ENCODE data around the gene KIFC3.

KIFC3 gene

GRCh38 chr16:57759541-57760356, 42.5 kb downstream of the KIFC3 start:
- Histone ChIP-seq H3K4ac (ENCODE audit: low read depth, low read length) (no peak overlapping the region), H4K5ac (ENCODE audit: low read length) (no peak overlapping the region), H3K79me2 (ENCODE audit: control insufficient read depth, insufficient read depth, low read length) (no peaks in the 10 kb centered on the region), H3K27ac (ENCODE audit: low read depth, low read length) (no peak overlapping the region), H3K23ac (ENCODE audit: low read length) (no peak overlapping the region), H4K8ac (ENCODE audit: low read depth, low read length) (no peak overlapping the region), H2AK5ac (ENCODE audit: low read length) (no peak overlapping the region), H3K4me1 (ENCODE audit: control insufficient read depth, low read depth, low read length) (peaks cover 2% of the 10 kb centered on the region), H3K79me1 (ENCODE audit: low read length) (no peaks in the 10 kb centered on the region), H3K4me2 (ENCODE audit: low read length) (no peak overlapping the region), H2BK120ac (ENCODE audit: low read depth, low read length) (no peak overlapping the region), H2BK5ac (ENCODE audit: low read length) (no peak overlapping the region), H2BK15ac (replicated peaks; ENCODE audit: low read depth) (no peak overlapping the region), H3K56ac (ENCODE audit: low read length) (peak overlapping the region; percentile 42), H3K18ac (ENCODE audit: low read length) (no peak overlapping the region), H3K4me3 (ENCODE audit: low read length) (no peak overlapping the region), H3K27me3 (ENCODE audit: insufficient read depth, low read length, poor library complexity) (no peaks in the 10 kb centered on the region), H3K9ac (ENCODE audit: low read length) (no peak overlapping the region), H3K36me3 (ENCODE audit: control insufficient read depth, insufficient read depth, low read length) (peaks cover 7% of the 10 kb centered on the region)
- WGBS (ENCODE audit: extremely low coverage, insufficient coverage, low lambda C conversion rate), result no CpG with 5 or more reads among the region's 21 CpGs
- peak; percentile 75 for DNase-seq

GRCh38 chr16:57759131-57759530, 43.2 kb downstream of the KIFC3 start:
- H2BK120ac ChIP-seq (ENCODE audit: low read depth, low read length), result no peak overlapping the region
- no peak overlapping the region for H4K5ac ChIP-seq (ENCODE audit: low read length)
- H3K4me1 ChIP-seq (ENCODE audit: control insufficient read depth, low read depth, low read length), result peaks cover 2% of the 10 kb centered on the region
- peak; percentile 7 for DNase-seq
- H3K56ac ChIP-seq (ENCODE audit: low read length), result no peak overlapping the region
- H3K36me3 ChIP-seq (ENCODE audit: control insufficient read depth, insufficient read depth, low read length), result peaks cover 7% of the 10 kb centered on the region
- H2AK5ac ChIP-seq (ENCODE audit: low read length), result no peak overlapping the region
- H2BK5ac ChIP-seq (ENCODE audit: low read length), result no peak overlapping the region
- H3K4me3 ChIP-seq (ENCODE audit: low read length), result no peak overlapping the region
- WGBS (ENCODE audit: extremely low coverage, insufficient coverage, low lambda C conversion rate), result no CpG with 5 or more reads among the region's 7 CpGs
- H3K27me3 ChIP-seq (ENCODE audit: insufficient read depth, low read length, poor library complexity), result no peaks in the 10 kb centered on the region
- no peak overlapping the region for H3K23ac ChIP-seq (ENCODE audit: low read length)
- H3K27ac ChIP-seq (ENCODE audit: low read depth, low read length), result no peak overlapping the region
- no peak overlapping the region for H3K4ac ChIP-seq (ENCODE audit: low read depth, low read length)
- no peak overlapping the region for H3K18ac ChIP-seq (ENCODE audit: low read length)
- no peak overlapping the region for H4K8ac ChIP-seq (ENCODE audit: low read depth, low read length)
- H3K79me2 ChIP-seq (ENCODE audit: control insufficient read depth, insufficient read depth, low read length), result no peaks in the 10 kb centered on the region
- no peaks in the 10 kb centered on the region for H3K79me1 ChIP-seq (ENCODE audit: low read length)
- H2BK15ac ChIP-seq (replicated peaks; ENCODE audit: low read depth), result no peak overlapping the region
- no peak overlapping the region for H3K4me2 ChIP-seq (ENCODE audit: low read length)
- H3K9ac ChIP-seq (ENCODE audit: low read length), result no peak overlapping the region

- H3K9ac ChIP-seq (ENCODE audit: low read length), result no peak overlapping the region
- no peak overlapping the region for H3K4me2 ChIP-seq (ENCODE audit: low read length)
- H3K36me3 ChIP-seq (ENCODE audit: control insufficient read depth, insufficient read depth, low read length), result peaks cover 7% of the 10 kb centered on the region
- H3K18ac ChIP-seq (ENCODE audit: low read length), result no peak overlapping the region
- no peak overlapping the region for H4K8ac ChIP-seq (ENCODE audit: low read depth, low read length)
- no peak overlapping the region for H2BK5ac ChIP-seq (ENCODE audit: low read length)
- H2BK120ac ChIP-seq (ENCODE audit: low read depth, low read length), result no peak overlapping the region
- H3K4me3 ChIP-seq (ENCODE audit: low read length), result no peak overlapping the region
- no peak overlapping the region for H3K4ac ChIP-seq (ENCODE audit: low read depth, low read length)
- H4K5ac ChIP-seq (ENCODE audit: low read length), result no peak overlapping the region
- H3K4me1 ChIP-seq (ENCODE audit: control insufficient read depth, low read depth, low read length), result peaks cover 2% of the 10 kb centered on the region
- no peak overlapping the region for H2AK5ac ChIP-seq (ENCODE audit: low read length)
- H3K27ac ChIP-seq (ENCODE audit: low read depth, low read length), result no peak overlapping the region
- no peak overlapping the region for H3K56ac ChIP-seq (ENCODE audit: low read length)
- no peak overlapping the region for H3K23ac ChIP-seq (ENCODE audit: low read length)
- DNase-seq, result no peak
- H2BK15ac ChIP-seq (replicated peaks; ENCODE audit: low read depth), result no peak overlapping the region
- no CpG with 5 or more reads among the region's 33 CpGs for WGBS (ENCODE audit: extremely low coverage, insufficient coverage, low lambda C conversion rate)
- H3K79me2 ChIP-seq (ENCODE audit: control insufficient read depth, insufficient read depth, low read length), result no peaks in the 10 kb centered on the region
- no peaks in the 10 kb centered on the region for H3K79me1 ChIP-seq (ENCODE audit: low read length)
- H3K27me3 ChIP-seq (ENCODE audit: insufficient read depth, low read length, poor library complexity), result no peaks in the 10 kb centered on the region
Observed at GRCh38 chr16:57758331-57759117, 43.8 kb downstream of the KIFC3 start.

DNA sequence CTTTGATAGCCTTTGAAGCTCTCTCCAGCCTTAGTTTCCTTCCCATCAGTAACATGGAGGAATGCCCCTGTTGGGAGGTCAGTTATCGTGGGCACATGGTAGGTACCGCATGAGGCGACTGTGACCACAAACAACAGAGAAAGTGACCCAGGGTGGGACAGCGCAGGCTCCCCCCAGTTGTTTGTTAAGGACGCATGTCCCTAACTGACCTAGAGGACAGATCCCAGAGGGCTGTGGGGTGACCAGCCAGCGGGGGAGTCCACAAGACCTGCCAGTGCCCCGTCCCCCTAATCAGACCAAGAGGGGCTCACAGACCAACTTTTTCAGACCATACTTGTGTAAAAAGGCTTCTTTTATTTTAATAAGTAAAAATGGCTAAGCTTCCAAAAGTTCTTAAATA, 44.4 kb downstream of the KIFC3 start:
- Histone ChIP-seq H3K36me3 (ENCODE audit: control insufficient read depth, insufficient read depth, low read length) (peaks cover 7% of the 10 kb centered on the region), H3K4ac (ENCODE audit: low read depth, low read length) (no peak overlapping the region), H4K8ac (ENCODE audit: low read depth, low read length) (no peak overlapping the region), H3K18ac (ENCODE audit: low read length) (no peak overlapping the region), H4K5ac (ENCODE audit: low read length) (no peak overlapping the region), H2AK5ac (ENCODE audit: low read length) (no peak overlapping the region), H2BK5ac (ENCODE audit: low read length) (no peak overlapping the region), H3K79me1 (ENCODE audit: low read length) (no peaks in the 10 kb centered on the region), H2BK15ac (replicated peaks; ENCODE audit: low read depth) (no peak overlapping the region), H3K4me3 (ENCODE audit: low read length) (no peak overlapping the region), H3K9ac (ENCODE audit: low read length) (no peak overlapping the region), H3K4me2 (ENCODE audit: low read length) (no peak overlapping the region), H3K27me3 (ENCODE audit: insufficient read depth, low read length, poor library complexity) (no peaks in the 10 kb centered on the region), H3K79me2 (ENCODE audit: control insufficient read depth, insufficient read depth, low read length) (no peaks in the 10 kb centered on the region), H3K23ac (ENCODE audit: low read length) (no peak overlapping the region), H2BK120ac (ENCODE audit: low read depth, low read length) (no peak overlapping the region), H3K27ac (ENCODE audit: low read depth, low read length) (no peak overlapping the region), H3K56ac (ENCODE audit: low read length) (peak overlapping the region; percentile 7), H3K4me1 (ENCODE audit: control insufficient read depth, low read depth, low read length) (peaks cover 2% of the 10 kb centered on the region)
- no peak for DNase-seq
- WGBS (ENCODE audit: extremely low coverage, insufficient coverage, low lambda C conversion rate), result no CpG with 5 or more reads among the region's 7 CpGs

DNA sequence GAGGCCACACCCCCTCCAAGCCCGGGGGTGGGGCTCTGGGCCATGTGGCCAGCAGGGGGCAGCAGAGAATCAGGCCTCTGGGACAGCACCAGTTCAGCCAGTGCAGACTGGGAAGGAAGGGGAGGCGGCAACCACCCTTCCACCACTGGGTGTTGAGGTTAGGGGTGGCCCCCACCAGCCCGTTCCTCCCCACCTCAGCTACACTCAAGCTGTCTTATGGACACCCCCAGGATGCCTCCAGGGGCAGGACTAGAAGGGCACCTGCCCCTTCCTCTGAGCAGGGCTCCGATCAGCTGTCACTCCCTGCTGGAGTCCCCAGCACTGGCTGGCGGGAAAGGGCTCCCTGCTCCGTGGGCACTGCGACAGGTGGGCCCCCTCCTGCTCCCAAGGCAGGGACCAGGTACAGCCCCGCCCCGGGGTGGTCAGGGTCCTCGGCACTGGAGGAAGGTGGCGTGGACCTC, 44.9 kb downstream of the KIFC3 start:
- Histone ChIP-seq H3K4ac (ENCODE audit: low read depth, low read length) (no peak overlapping the region), H3K4me1 (ENCODE audit: control insufficient read depth, low read depth, low read length) (peaks cover 2% of the 10 kb centered on the region), H3K4me3 (ENCODE audit: low read length) (no peak overlapping the region), H2AK5ac (ENCODE audit: low read length) (no peak overlapping the region), H3K4me2 (ENCODE audit: low read length) (no peak overlapping the region), H2BK5ac (ENCODE audit: low read length) (no peak overlapping the region), H2BK120ac (ENCODE audit: low read depth, low read length) (no peak overlapping the region), H3K23ac (ENCODE audit: low read length) (no peak overlapping the region), H3K27me3 (ENCODE audit: insufficient read depth, low read length, poor library complexity) (no peaks in the 10 kb centered on the region), H3K18ac (ENCODE audit: low read length) (no peak overlapping the region), H3K36me3 (ENCODE audit: control insufficient read depth, insufficient read depth, low read length) (peaks cover 7% of the 10 kb centered on the region), H4K8ac (ENCODE audit: low read depth, low read length) (no peak overlapping the region), H3K79me2 (ENCODE audit: control insufficient read depth, insufficient read depth, low read length) (no peaks in the 10 kb centered on the region), H3K27ac (ENCODE audit: low read depth, low read length) (no peak overlapping the region), H3K9ac (ENCODE audit: low read length) (no peak overlapping the region), H3K56ac (ENCODE audit: low read length) (peak overlapping the region; percentile 5), H3K79me1 (ENCODE audit: low read length) (no peaks in the 10 kb centered on the region), H2BK15ac (replicated peaks; ENCODE audit: low read depth) (no peak overlapping the region), H4K5ac (ENCODE audit: low read length) (no peak overlapping the region)
- DNase-seq, result peak; percentile 78
- WGBS (ENCODE audit: extremely low coverage, insufficient coverage, low lambda C conversion rate), result no CpG with 5 or more reads among the region's 11 CpGs
